Ishikawa (cell line): ENCODE measurements around the gene RAB3C.

Source experiments
- CEBPB ChIP-seq: IDR thresholded peaks from 2 replicates; pipeline ENCODE4 v1.6.1; 2012
- CREB1 ChIP-seq: IDR thresholded peaks from 2 replicates; pipeline ENCODE4 v1.6.1; 2012; ENCODE audit warnings: low read depth
- EGR1 ChIP-seq: IDR thresholded peaks from 2 replicates; pipeline ENCODE4 v1.6.1; 2012
- EP300 ChIP-seq: IDR thresholded peaks from 2 replicates; pipeline ENCODE4 v1.6.1; 2012; ENCODE audit warnings: borderline replicate concordance
- FOXM1 ChIP-seq: IDR thresholded peaks from 2 replicates; pipeline ENCODE4 v1.6.1; 2012; ENCODE audit warnings: low read depth, borderline replicate concordance
- NFIC ChIP-seq: IDR thresholded peaks from 2 replicates; pipeline ENCODE4 v1.6.1; 2012
- RAD21 ChIP-seq: IDR thresholded peaks from 2 replicates; pipeline ENCODE4 v1.6.1; 2012; ENCODE audit warnings: low read depth
- TAF1 ChIP-seq: IDR thresholded peaks from 2 replicates; pipeline ENCODE4 v1.6.1; 2012; ENCODE audit warnings: low read depth, mild to moderate bottlenecking
- TCF12 ChIP-seq: IDR thresholded peaks from 2 replicates; pipeline ENCODE4 v1.6.1; 2012; ENCODE audit warnings: low read depth
- TEAD4 ChIP-seq: IDR thresholded peaks from 2 replicates; pipeline ENCODE4 v1.6.1; 2012
- YY1 ChIP-seq: IDR thresholded peaks from 2 replicates; pipeline ENCODE4 v1.6.1; 2012; ENCODE audit warnings: low read depth
- ZBTB7A ChIP-seq: IDR thresholded peaks from 2 replicates; pipeline ENCODE4 v1.6.1; 2012; ENCODE audit warnings: low read depth
- TF ChIP-seq, protein P1 (sequence below): IDR thresholded peaks from 2 replicates; pipeline ENCODE4 v1.6.1; 2012
- TF ChIP-seq, protein P2 (sequence below): IDR thresholded peaks from 2 replicates; pipeline ENCODE4 v1.6.1; 2012
- TF ChIP-seq, protein P3 (sequence below): IDR thresholded peaks from 2 replicates; pipeline ENCODE4 v1.6.1; 2012; ENCODE audit warnings: low read depth, mild to moderate bottlenecking

The RAB3C gene

DNA sequence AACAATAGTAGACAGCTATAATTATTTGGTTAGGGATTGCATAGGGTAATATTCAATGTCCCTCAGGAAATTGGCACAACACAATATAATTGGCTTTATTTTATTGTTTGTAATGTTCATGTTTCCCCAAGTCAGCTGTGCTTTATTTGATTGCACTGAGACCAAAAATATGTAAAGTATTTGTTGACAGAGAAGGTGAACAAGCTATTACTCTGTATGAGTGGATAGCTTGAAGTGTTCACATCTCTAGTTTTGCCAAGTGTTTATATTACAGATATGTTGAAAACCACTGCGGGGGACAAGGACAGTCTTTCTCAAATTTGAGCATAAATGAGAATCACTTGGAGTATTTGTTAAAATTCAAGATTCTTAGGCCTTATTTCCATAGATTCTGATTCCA lies 83.3 kb downstream of the RAB3C start:
- TF ChIP-seq RAD21 (no peak), FOXM1 (no peak), EP300 (no peak), NFIC (no peak), CEBPB (no peak), YY1 (no peak), TAF1 (no peak)
- TF ChIP-seq, protein P1, sequence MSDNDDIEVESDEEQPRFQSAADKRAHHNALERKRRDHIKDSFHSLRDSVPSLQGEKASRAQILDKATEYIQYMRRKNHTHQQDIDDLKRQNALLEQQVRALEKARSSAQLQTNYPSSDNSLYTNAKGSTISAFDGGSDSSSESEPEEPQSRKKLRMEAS: no peak

DNA sequence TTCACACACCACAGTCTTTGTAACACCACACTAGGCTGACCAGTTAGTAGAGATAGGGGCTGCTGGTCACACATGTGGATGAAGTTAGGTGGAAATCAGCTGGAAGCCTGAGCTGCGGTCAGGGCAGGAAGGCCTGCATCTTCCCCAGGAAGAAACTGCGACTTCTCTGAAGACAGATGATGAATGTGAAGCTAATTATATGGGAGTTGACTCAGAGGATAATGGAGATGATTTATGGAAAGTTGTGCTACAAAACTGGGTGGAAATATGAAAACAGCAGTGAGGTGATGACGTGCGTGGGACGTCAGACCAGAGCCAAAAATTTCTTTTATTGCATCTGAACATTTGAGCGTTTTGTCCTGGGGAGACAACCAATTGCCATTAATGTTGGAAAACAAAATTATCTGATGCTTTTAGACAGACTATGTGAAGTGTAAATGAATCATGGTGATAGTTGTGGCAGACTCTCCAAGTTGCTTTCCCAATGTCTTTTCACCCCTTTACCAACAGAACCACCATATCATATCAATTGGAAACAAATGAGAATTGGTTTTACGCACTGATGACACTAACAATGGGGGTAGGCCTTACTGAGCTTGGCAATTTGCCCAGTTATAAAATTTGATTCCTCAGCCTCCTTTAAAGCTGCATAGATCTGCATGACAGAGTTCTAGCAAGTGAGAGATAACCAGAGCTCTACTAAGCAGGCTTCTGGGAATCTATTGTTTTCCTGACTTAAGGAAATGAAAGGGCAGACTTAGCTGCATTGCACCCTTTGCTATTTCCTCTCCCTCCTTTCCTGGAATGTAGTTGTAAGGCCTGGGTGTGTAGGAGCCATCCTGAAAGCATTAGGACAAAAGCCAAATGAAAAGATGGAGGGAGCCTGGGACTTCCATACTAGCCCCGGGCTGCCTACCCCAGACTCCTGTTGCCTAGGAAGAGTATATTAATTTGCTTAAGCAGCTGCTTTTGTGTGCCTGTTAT lies 84.0 kb downstream of the RAB3C start:
- TF ChIP-seq CEBPB: no peak
- TF ChIP-seq TAF1: no peak
- no peak for TF ChIP-seq EGR1
- TF ChIP-seq RAD21: no peak
- TF ChIP-seq, protein P2, sequence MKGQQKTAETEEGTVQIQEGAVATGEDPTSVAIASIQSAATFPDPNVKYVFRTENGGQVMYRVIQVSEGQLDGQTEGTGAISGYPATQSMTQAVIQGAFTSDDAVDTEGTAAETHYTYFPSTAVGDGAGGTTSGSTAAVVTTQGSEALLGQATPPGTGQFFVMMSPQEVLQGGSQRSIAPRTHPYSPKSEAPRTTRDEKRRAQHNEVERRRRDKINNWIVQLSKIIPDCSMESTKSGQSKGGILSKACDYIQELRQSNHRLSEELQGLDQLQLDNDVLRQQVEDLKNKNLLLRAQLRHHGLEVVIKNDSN: no peak
- TF ChIP-seq NFIC: no peak

DNA sequence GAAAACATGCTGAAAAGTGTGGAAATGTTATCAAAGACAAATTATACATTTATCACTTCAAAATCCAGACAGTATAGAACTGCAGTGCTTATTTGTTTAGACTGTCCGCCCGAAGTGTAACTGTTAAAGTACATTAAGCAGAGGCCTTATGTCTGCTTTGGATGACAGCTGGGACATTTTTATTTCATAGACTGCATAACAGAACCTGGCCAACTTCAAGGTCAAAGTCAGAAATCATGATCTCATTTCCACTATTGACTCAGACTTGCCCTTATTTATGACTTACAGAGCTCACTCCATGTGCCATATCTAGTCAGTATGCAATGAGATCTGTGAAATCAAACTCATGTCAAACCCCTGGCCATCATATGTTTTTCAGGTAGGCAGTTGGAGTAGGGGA lies 87.7 kb downstream of the RAB3C start:
- TF ChIP-seq, protein P2: no peak
- TF ChIP-seq RAD21: no peak
- TF ChIP-seq FOXM1: no peak
- no peak for TF ChIP-seq CEBPB
- TF ChIP-seq, protein P3, sequence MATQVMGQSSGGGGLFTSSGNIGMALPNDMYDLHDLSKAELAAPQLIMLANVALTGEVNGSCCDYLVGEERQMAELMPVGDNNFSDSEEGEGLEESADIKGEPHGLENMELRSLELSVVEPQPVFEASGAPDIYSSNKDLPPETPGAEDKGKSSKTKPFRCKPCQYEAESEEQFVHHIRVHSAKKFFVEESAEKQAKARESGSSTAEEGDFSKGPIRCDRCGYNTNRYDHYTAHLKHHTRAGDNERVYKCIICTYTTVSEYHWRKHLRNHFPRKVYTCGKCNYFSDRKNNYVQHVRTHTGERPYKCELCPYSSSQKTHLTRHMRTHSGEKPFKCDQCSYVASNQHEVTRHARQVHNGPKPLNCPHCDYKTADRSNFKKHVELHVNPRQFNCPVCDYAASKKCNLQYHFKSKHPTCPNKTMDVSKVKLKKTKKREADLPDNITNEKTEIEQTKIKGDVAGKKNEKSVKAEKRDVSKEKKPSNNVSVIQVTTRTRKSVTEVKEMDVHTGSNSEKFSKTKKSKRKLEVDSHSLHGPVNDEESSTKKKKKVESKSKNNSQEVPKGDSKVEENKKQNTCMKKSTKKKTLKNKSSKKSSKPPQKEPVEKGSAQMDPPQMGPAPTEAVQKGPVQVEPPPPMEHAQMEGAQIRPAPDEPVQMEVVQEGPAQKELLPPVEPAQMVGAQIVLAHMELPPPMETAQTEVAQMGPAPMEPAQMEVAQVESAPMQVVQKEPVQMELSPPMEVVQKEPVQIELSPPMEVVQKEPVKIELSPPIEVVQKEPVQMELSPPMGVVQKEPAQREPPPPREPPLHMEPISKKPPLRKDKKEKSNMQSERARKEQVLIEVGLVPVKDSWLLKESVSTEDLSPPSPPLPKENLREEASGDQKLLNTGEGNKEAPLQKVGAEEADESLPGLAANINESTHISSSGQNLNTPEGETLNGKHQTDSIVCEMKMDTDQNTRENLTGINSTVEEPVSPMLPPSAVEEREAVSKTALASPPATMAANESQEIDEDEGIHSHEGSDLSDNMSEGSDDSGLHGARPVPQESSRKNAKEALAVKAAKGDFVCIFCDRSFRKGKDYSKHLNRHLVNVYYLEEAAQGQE: no peak
- TF ChIP-seq ZBTB7A: no peak

DNA sequence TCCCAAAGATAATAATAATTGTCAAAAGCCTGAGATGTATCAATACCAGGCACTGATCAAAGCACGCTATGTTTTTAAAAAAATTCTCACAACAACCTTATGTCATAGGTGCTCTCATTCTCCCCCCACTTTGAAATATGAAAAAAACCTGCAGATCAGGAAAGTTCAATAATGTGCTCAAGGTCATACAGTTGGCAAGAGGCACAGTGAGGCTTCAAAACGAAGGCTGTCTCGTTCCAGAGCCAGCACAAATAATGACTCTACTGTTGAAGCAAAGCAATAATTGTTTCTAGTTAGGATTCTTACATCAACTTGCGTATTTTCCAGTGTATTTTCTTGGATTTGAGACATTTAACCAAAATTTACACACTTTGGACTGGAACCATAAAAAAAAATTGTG lies 88.3 kb downstream of the RAB3C start:
- TF ChIP-seq TCF12 (no peak), CEBPB (no peak), TAF1 (no peak), RAD21 (no peak), EP300 (no peak), EGR1 (no peak), FOXM1 (no peak), TEAD4 (no peak), ZBTB7A (no peak), YY1 (no peak), NFIC (no peak), CREB1 (no peak)
- TF ChIP-seq, protein P1: no peak
- TF ChIP-seq, protein P2: no peak
- TF ChIP-seq, protein P3: no peak

DNA sequence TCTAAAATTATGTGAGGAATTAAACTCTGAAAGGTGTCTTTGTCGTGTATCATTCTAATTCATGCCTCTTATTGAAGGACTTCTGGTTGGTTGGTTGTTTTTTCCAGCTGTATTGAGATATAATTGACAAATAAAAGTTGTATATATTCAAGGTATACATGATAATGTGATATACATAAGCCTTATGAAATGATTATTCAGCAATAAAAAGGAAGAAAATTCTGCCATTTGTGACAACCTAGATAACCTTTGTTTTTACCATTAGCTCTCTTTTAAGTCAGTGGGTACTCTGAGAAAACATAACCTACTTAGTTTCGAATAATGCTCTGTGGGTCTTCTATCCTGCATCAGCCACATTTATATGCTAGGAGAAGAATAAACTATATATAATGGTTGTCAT lies 89.6 kb downstream of the RAB3C start:
- TF ChIP-seq CREB1: no peak
- TF ChIP-seq CEBPB: no peak
- TF ChIP-seq ZBTB7A: no peak
- TF ChIP-seq TAF1: no peak
- no peak for TF ChIP-seq TEAD4
- TF ChIP-seq, protein P3: no peak
- TF ChIP-seq NFIC: no peak
- no peak for TF ChIP-seq TCF12
- TF ChIP-seq EGR1: no peak
